ENCODE measurements around the gene POU2AF2. TPM values are rescaled to one million over a fixed set of nuclear protein-coding genes. Genes with fewer than 3 reads are reported as not detected.

The POU2AF2 gene
- total and polyA plus RNA-seq, 2 donors from 2014 or later, result not detected

DNA sequence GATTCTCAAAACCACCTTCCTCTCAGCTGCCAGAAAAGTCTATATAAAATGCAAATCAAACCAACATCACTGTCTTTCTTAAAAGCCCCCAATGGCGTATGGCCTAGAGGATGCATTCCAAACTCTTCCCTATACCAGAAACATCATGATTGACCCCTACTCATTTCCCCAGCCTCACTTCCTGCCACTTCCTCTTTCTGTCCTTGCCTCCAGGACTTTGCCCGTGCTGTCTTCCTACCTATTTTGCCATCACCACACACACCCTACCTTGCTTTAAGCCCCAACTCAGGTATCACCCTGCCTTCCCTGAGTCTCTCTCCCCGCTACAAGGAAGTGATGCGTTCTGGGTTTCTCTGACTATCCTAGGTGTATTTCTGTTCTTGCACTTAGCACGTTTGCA lies 8.1 kb downstream of the POU2AF2 start:
- FAIRE-seq, result no peak
- Histone ChIP-seq H3K9ac (ENCODE audit: low read length in 3 of 3) (no peak overlapping the region), H3K4me3 (ENCODE audit: low read length in 3 of 3) (no peak overlapping the region)

DNA sequence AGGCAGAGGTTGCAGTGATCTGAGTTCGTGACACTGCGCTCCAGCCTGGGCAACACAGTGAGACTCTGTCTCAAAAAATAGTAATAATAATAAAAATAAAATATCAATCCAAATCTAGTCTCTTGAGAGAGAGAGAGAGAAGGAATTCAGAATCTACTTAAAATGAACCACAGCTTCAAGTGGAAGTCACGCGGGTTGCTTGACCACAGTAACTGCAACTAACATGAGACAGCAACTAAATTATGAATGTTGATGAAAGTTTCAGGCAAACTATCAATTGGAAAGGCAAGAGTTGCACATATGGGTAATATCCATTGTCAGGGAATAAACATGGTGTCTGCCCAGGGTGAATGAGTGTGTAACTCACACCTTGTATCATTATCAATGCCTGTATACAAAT lies 12.5 kb downstream of the POU2AF2 start:
- Histone ChIP-seq H3K4me3 (ENCODE audit: low read length in 3 of 3) (no peak overlapping the region), H3K36me3 (ENCODE audit: control insufficient read depth in 2 of 3, insufficient read depth in 3 of 3, low read length in 3 of 3) (no peaks in the 10 kb centered on the region), H3K9me3 (ENCODE audit: control insufficient read depth in 2 of 3, insufficient read depth in 1 of 3, low read length in 3 of 3) (no peaks in the 10 kb centered on the region), H3K9ac (ENCODE audit: low read length in 3 of 3) (no peak overlapping the region), H3K27ac (ENCODE audit: low read depth in 2 of 2, low read length in 2 of 2) (no peak overlapping the region), H3K27me3 (ENCODE audit: control insufficient read depth, insufficient read depth, low read length) (no peaks in the 10 kb centered on the region), H3K4me1 (ENCODE audit: control insufficient read depth in 2 of 3, insufficient read depth in 2 of 3, low read depth in 1 of 3, low read length in 3 of 3) (no peaks in the 10 kb centered on the region)
- no peak for DNase-seq
- no peak for FAIRE-seq
- intact Hi-C loops (cut with DNase I), result no loop called here
- TF ChIP-seq, protein P1, sequence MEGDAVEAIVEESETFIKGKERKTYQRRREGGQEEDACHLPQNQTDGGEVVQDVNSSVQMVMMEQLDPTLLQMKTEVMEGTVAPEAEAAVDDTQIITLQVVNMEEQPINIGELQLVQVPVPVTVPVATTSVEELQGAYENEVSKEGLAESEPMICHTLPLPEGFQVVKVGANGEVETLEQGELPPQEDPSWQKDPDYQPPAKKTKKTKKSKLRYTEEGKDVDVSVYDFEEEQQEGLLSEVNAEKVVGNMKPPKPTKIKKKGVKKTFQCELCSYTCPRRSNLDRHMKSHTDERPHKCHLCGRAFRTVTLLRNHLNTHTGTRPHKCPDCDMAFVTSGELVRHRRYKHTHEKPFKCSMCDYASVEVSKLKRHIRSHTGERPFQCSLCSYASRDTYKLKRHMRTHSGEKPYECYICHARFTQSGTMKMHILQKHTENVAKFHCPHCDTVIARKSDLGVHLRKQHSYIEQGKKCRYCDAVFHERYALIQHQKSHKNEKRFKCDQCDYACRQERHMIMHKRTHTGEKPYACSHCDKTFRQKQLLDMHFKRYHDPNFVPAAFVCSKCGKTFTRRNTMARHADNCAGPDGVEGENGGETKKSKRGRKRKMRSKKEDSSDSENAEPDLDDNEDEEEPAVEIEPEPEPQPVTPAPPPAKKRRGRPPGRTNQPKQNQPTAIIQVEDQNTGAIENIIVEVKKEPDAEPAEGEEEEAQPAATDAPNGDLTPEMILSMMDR (IDR thresholded peaks at IDR 0.05; ENCODE audit: borderline replicate concordance, extremely low read depth, insufficient read depth), result no peak

More for the DNA sequence above, 8.1 kb downstream of the POU2AF2 start:
- H3K4me1 ChIP-seq (ENCODE audit: control insufficient read depth in 2 of 3, insufficient read depth in 2 of 3, low read depth in 1 of 3, low read length in 3 of 3), result no peaks in the 10 kb centered on the region
- intact Hi-C loops (cut with DNase I), result no loop called here
- H3K27ac ChIP-seq (ENCODE audit: low read depth in 2 of 2, low read length in 2 of 2), result no peak overlapping the region
- no peaks in the 10 kb centered on the region for H3K27me3 ChIP-seq (ENCODE audit: control insufficient read depth, insufficient read depth, low read length)
- H3K9me3 ChIP-seq (ENCODE audit: control insufficient read depth in 2 of 3, insufficient read depth in 1 of 3, low read length in 3 of 3), result no peaks in the 10 kb centered on the region
- TF ChIP-seq, protein P1 (IDR thresholded peaks at IDR 0.05; ENCODE audit: borderline replicate concordance, extremely low read depth, insufficient read depth), result no peak
- no peak for DNase-seq
- H3K36me3 ChIP-seq (ENCODE audit: control insufficient read depth in 2 of 3, insufficient read depth in 3 of 3, low read length in 3 of 3), result no peaks in the 10 kb centered on the region

DNA sequence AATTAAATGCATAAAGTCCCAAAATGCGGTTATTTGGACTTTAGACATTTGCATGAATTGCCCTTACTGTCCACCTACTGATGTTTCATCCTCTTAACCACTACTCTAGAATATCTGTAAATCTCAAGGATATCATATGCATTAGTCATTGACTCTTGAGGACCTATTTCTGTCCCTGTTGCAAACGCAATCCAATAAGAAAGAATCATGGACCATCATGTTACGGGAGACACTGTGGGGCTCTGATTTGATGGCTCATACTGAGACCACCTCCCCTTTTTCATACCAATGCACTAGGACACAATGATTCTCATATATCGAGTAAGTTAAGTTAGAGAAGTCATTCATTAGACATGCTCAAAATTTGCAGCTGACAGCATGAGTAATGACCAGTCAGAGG lies 14.4 kb downstream of the POU2AF2 start:
- DNase-seq, result no peak
- Histone ChIP-seq H3K9ac (ENCODE audit: low read length in 3 of 3) (no peak overlapping the region), H3K27ac (ENCODE audit: low read depth in 2 of 2, low read length in 2 of 2) (no peak overlapping the region), H3K27me3 (ENCODE audit: control insufficient read depth, insufficient read depth, low read length) (no peaks in the 10 kb centered on the region), H3K9me3 (ENCODE audit: control insufficient read depth in 2 of 3, insufficient read depth in 1 of 3, low read length in 3 of 3) (no peaks in the 10 kb centered on the region), H3K4me3 (ENCODE audit: low read length in 3 of 3) (no peak overlapping the region), H3K4me1 (ENCODE audit: control insufficient read depth in 2 of 3, insufficient read depth in 2 of 3, low read depth in 1 of 3, low read length in 3 of 3) (no peaks in the 10 kb centered on the region), H3K36me3 (ENCODE audit: control insufficient read depth in 2 of 3, insufficient read depth in 3 of 3, low read length in 3 of 3) (no peaks in the 10 kb centered on the region)
- intact Hi-C loops (cut with DNase I), result no loop called here
- no peak for FAIRE-seq
- TF ChIP-seq, protein P1 (IDR thresholded peaks at IDR 0.05; ENCODE audit: borderline replicate concordance, extremely low read depth, insufficient read depth), result no peak

GRCh38 chr11:111260811-111261210 lies 15.3 kb downstream of the POU2AF2 start:
- Histone ChIP-seq H3K9ac (ENCODE audit: low read length in 3 of 3) (no peak overlapping the region), H3K36me3 (ENCODE audit: control insufficient read depth in 2 of 3, insufficient read depth in 3 of 3, low read length in 3 of 3) (no peaks in the 10 kb centered on the region), H3K27me3 (ENCODE audit: control insufficient read depth, insufficient read depth, low read length) (no peaks in the 10 kb centered on the region), H3K4me1 (ENCODE audit: control insufficient read depth in 2 of 3, insufficient read depth in 2 of 3, low read depth in 1 of 3, low read length in 3 of 3) (no peaks in the 10 kb centered on the region), H3K27ac (ENCODE audit: low read depth in 2 of 2, low read length in 2 of 2) (no peak overlapping the region), H3K9me3 (ENCODE audit: control insufficient read depth in 2 of 3, insufficient read depth in 1 of 3, low read length in 3 of 3) (no peaks in the 10 kb centered on the region), H3K4me3 (ENCODE audit: low read length in 3 of 3) (no peak overlapping the region)
- TF ChIP-seq, protein P1 (IDR thresholded peaks at IDR 0.05; ENCODE audit: borderline replicate concordance, extremely low read depth, insufficient read depth), result no peak
- intact Hi-C loops (cut with DNase I), result no loop called here
- FAIRE-seq, result no peak
- DNase-seq, result no peak
